NCI-H2196 (cell line): ENCODE results near the gene AFF3.
A peak's percentile ranks its signal among the peaks of the same experiment; 100 is the strongest.

Source experiments
- DNase-seq: peaks from one replicate; lab custom pipeline; 2025; ENCODE audit not compliant: unreplicated experiment; lab: John Stamatoyannopoulos, UW

The AFF3 gene

DNA sequence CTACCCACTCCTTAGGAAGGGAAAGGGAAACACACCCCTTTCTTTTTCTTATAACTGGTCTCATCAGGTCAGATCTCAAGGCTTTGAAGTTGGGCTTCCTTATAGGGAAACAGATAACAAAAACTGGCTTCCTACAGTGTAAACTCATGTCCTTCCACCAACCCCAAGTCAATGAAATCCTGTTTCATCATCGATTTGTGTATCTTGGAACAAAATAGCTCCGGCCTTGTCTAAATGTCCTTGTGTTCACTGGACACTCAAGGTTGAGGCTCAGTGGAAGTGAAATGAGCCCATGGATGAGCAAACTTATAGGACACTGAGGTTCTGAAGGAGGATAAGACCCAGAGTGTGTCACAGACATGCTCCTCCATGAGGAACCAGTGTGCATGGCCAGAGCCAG is 496.4 kb downstream of the AFF3 start:
- no peak for DNase-seq

DNA sequence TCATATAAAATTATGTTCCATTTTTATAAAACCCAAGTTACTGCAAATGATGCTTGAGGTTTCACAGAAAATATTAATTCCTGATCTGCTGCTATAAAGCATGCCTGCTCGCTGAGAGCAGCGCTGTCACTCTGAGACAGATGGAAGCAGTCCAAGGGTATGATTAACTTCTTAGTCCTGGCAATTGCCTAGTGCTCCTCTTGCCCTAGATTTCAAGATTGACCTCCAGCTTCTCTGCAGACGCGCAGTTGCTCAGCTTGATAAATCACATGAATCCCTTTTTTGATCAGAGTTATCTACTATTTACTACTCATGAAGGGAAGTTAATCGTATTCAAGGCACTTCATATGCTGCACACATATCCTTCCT is 498.0 kb downstream of the AFF3 start:
- DNase-seq, result no peak

DNA sequence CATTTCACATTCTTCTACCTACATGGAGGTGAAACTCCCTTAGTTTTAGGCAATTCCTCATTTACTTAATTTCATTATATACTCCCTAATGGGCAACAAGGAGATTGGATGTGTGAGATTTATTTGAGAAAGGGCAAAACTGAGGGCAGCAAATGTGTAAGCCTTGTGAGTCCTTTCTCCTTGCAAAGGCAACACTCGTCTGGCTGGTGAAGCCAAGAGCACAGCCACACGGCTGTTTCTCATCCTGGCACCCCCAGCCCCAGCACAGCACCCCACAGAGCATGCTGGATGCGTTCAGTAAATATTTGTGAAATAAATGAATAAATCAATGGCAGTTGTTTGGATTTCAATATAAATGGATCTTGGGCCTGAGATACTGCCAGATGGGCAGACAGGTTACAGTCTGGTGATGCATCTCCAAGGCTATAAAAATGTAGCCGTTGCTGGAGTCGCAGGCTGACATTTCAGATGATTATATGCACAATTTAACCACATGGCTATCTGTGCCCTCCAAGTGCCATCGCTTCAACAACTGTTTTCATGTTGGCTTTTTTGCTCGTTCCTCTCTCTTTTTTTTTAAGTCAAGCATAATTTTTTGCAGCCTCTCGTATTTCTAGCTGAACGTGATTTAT is 498.5 kb downstream of the AFF3 start:
- no peak for DNase-seq

DNA sequence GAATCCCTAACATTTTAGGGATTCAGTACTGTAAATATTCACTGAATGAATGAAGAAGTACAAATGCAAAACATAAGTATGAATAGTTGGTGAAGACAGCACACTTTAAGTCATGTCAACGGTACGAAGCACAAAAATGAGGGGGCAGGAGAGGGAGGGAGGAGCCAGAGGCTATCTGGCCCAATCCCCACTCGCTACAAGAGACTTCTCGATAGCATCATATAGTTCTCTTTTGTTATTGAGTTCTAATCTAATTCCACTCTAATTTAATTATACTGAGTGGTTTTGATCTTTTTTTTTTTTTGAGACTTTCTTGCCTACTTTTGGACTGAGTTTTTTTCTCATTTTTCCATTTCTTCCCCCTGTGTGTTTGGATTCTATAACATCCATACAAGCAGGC is 500.4 kb downstream of the AFF3 start:
- no peak for DNase-seq

DNA sequence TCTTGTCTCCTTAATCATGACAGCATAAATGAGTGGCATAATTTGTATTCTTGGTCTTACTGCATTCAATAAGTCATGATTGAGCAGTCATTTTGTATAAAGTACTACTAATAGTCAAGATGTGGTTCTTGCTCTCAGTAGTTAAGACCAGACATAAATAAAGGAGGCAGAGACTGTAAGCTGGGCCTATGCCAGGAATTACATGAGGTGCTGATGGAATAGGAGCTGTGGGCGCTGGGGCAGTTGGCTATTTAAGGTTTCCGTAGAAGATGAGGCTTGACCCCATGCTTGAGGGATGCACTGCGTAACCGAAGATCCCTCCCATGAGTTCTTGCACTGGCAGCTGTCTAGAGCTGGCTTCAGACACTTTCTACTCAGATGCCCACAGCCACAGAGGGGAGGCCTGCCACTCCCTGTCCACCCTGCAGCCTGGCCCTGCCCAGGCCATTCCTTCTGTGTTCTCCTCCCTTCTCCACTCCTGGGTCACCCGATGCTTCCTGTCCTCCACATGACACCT is 501.7 kb downstream of the AFF3 start:
- DNase-seq, result no peak

DNA sequence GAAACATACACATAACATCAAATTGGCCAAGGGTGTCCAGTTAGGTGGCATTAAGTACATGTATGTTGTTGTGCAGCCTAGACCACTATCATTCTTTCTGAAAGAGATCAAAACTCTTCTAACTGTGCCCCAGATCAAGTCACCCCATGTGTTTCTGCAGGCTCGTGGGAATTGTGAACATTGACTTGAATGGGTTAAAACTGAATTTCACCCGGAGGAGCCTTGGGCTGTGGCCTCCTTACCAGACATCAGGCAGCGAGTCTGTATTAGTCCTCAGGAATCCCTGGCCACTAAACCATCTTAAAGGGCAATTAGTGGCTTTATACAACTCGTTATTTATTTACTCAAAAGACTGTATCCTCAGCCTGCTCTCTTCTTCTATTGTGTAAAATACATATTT is 503.6 kb downstream of the AFF3 start:
- DNase-seq, result no peak

DNA sequence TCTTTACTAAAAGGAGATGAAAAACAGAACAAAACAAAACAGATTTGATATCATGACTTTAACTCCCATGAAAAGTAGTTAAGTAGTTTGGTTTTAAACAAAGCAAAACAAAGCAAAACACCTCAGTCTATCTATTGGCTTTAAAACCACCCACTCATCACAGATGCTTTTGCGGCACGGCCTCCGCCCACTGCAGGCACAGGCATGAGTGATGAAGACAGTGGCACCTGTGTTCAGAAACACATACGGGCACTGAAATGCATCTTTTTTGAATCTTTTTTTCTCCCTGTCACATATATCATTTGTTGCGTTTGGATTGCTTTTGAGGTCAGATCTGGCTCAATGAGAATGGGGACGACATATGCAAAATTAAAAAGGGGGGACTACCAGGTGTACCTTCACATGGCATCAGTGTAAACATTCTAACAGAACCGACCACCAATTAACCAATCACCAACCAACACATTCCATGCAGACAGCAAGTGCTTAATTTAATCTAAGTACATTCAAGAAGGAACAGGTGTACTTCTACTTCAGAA is 505.2 kb downstream of the AFF3 start:
- no peak for DNase-seq

DNA sequence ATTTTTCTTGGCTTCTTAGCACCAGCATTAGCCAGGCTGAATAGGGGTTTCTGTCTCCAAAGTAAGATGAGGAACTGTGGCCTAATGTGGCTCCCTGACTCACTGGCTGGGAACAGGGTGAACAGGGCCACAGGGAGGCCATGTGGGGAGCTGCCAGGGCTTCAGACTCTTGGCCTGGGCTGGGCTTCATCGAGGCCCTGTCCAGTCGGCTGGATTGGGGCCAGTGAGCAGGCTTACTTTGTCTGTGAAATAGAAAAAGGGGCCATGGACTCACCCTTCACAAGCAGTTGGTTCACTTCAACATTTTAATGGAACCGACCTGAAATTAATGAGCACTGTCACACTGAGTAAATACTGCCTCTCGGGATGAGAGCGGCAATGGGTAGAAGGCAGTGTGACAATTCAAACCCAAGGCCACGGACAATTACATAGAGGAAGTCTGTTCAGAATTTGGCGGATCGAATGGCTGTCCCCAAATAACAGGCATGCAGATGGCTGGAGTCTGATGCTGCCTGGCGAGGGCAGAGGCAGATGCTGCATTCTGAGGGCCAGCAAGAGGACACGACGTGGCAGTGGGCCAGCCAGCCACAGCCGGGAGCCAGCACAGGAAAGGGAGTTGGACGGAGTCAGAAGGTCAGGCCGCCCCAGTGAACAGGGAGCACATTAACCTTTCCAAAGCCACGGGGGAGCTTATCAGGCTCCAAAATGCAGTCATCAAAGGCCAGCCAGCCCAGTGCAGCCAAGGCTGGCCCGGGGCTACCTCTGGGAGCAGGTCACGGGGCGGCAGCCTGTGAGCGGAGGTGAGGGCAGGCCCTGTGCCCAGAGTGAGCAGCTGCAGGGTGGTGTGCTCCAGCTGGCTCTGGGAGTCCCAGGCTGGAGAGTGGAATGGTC is 506.0 kb downstream of the AFF3 start:
- DNase-seq, result peak; percentile 25

DNA sequence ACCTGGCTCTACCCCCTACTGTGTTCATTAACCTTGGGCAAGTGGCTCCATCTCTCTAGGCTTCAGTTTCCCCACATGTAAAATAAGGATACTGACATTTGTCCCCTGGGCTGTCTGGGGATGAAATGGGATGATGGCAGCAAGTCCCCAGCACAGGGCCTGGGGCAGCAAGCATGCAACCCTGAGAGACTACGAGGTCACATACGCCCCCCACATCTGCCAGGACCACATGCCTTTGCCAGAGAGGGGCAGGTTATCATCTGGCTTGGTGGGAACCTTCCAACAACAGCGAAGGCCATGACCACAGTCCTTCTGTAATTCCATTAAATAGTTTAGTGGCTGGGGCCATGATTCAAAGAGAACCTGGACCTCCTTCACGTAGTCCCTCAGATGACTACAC is 506.7 kb downstream of the AFF3 start:
- DNase-seq, result no peak

DNA sequence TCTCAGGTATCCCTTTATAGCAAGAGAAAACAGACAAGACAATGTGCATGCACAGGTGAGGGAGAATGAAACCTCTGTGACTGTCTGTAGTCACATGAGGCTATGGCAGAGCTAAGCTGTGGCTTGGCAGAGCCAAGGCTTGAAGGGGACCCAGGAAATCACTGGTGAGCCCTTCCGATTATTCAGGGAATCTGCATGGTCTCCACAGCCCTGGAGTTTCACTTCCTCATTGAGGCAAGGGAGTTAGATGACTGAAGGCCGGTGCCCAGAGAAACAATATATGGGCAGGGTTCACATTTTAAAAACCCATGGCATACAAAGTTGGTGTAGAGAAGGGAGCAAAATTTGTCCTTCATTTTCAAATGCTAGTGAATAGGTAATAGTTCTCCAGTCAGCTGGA is 508.2 kb downstream of the AFF3 start:
- DNase-seq, result no peak

DNA sequence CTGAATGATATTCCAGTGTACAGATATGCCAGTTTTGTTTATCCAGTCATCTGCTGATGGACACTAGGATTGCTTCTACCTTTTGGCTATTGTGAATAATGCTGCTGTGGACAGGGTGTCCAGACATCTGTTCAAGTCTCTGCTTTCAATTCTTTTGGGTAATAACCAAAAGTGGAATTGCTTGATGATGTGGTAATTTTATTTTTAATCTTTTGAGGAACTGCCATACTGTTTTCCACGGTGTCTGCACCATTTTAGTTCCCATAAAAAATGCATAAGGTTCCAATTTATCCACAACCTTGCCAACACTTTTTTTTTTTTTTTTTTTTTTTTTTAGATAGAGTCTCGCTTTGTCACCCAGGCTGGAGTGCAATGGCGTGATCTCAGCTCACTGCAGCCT is 510.7 kb downstream of the AFF3 start:
- DNase-seq, result no peak

DNA sequence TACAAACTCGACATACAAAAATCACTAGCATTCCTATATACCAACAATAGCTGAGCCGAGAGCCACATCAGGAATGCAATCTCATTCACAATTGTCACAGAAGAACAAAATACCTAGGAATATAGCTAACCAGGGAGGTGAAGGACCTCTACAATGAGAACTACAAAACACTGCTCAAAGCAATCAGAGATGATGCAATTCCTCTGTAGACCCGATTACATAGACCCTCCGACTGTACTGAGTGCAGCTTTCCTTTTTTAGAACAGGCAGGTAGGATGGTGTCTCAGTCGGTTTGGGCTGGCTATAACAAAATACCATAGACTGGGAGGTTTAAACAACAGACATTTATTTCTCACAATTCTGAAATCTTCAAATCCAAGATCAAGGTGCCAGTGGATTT is 513.1 kb downstream of the AFF3 start:
- no peak for DNase-seq

DNA sequence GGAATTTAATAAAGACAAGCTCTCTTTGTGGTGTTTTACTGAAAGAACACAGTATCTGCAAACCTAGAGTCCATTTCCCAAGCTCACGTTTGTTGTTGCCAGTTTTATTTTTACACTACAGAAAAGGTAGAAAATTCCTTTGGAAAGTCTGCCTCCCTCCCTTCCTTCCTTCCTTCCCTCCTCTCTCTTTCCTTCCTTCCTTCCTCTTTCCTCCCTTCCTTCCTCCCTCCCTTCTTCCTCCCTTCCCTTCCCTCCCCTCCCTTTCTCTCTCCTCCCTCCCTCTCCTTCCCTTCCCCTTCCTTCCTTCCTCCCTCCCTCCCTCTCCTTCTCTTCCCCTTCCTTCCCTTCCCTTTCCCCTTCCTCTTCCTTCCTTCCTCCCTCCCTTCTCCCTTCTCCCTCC is 516.2 kb downstream of the AFF3 start:
- no peak for DNase-seq

DNA sequence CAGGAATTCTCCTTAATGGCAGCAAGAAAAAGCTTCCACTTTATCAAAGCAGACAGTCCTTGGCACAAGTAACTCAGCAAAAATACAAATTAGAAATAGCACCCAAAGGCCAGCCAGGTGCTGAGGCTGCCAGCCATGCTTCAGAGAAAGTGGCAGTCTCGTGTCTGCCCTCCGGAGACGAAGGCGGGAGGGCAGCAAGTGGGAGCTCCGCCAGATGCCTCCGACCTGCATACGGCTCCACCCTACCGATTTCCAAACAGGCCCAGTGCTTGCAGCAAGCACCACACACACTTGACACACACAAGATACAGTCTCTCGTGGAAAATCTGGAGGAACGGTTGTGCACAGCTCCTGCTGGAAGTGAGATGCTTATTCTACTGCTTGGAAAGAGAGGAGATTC is 517.7 kb downstream of the AFF3 start:
- no peak for DNase-seq

DNA sequence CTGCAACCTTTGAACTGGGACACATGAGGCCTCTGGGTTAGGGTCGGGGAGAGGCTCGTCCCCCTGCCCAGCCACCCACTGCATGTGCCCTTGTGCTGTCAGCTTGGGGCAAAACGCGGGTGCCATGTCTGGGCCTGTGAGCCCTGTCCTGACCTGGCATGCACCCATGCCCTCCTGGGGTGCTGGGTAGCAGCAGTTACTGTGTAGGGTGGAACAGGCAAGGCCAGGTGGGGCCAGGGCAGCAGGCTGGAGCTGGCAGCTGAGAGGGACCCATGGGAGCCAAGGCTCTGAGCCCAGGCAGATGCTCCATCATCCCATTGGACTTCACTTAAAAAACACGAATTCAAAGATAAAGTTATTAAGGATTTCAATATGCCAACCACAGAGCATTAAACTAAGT is 518.8 kb downstream of the AFF3 start:
- no peak for DNase-seq

DNA sequence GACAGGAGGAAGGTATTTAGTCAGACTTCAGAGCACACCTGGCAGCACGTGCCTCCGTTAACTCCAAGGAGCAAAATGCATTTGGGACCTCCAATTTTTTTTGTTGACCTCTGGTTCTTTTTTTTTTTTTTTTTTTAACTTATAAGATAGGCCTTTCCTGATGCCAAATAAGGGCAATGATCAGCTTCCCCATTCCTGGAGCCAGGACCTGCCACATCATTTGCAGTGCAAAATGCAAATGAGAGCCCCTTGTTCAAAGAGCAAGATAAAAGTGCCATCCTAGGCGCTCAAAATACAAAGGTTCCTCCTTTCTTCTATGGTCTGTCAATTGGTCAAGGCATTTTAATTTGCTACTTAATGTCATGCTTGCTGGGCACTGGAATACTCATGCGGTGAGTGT is 519.4 kb downstream of the AFF3 start:
- DNase-seq, result no peak

DNA sequence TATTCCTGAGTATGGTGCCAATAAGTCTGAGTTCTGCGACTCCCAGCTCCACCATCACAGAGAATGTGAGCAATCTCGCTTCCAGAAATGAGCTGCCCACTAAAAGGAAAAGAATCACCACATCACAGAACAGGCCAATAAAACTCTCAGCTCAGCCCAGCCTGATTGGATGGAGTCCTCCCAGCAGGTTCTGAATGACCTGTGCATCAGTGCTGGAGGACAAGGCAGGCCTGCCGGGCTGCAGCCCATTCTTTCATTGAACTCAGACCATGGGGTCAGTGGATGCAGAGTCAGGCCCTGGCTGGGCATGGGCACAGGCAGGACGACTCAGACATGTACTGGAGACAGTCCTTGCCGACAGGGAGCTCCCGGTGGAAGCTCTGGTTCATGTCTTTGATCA is 519.9 kb downstream of the AFF3 start:
- no peak for DNase-seq

DNA sequence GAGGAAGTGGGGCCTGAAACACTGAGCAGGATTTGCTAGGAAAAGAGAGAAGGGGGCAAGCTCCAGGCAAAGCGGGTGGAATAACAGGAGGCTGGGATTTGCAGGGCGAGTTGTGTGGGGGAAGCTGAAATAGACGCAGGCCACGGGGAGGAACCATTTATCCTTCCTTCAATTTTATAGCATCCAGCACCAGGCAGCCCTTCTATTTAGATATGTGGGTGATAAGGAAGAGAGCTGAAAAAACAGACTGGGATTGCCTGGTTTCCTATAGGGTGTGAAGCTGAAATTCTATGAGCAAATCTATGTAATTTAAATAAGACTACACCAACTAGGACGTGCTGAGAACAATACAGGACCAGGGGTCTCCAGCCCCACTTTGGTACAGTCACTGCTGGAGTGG is 520.6 kb downstream of the AFF3 start:
- DNase-seq, result no peak

DNA sequence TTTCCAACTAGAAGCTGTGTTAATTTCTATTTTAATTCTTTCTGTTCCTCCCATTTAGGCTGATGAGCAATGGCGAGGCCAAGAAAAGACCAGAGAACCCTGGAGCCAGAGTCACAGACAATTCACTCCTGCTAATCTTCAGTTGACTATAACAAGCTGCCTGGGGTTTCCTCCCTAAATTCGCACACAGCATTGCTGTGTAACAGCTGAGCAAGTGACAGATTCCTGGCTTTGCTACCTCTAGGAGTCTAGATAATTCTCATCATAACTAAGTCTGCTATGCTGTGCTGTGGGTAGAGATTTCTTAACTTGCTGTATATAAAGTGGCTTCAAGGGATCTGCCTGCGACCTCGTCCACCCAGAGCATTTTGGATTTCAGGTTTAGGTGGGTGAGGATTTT is 521.3 kb downstream of the AFF3 start:
- no peak for DNase-seq

DNA sequence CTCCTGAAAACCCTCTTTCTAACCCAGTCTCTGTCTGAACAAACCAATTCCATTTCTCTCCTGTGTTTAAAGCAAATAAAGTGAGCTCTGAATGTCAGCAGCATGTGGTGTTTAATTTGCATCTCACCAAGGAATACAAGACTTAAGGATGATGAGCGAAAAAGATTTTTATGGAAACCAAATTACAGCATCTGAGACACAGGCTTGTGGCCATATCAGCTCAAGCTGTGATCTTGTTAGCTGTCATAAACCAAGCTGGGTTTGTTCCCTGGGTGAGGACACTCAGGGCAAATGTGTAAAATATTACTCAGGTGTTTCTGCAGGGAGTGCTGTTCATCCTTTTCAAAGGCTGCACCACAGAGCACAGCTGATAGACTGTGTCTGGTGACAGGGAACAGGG is 523.2 kb downstream of the AFF3 start:
- DNase-seq, result no peak

DNA sequence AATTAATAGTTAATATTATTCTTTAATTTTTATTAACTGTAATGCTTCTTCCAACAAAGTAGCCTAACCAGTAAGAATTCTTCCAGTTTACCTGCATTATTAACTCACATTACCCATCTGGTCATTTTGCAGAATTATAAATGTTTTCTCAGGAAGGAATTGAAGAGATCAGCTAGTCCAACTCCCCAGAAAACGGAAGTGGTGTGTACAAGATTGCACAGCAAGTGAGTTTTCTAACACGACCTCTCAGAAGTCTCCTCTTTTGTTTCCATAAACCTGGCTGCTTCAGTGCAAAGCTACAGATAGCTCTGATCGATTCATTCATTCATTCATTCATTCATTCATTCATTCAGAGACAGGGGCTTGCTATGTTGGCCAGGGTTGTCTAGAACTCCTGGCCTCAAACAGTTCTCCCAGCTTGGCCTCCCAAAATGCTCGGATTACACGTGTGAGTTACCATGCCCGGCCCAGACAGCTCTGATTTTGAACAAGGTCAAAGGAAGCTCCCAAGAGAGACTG is 523.8 kb downstream of the AFF3 start:
- no peak for DNase-seq

DNA sequence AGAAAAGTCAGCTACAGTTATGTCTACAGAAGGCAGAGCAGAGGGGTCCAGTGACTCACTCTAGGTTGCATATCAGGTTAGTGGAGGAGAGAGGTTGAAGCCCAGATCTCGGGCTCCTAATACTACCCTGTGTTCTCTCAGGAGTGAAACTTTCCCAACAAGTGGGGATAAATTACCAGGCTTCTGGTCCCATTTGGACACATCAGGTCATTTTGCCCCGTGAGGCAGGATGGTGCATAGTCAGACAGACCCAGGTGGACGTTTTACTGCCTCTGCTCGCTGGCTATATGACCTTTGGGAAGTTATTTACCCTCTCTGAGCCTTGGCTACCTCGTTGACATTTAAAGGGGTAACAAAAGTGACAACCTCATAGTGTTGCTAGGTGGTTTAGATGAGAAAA is 524.6 kb downstream of the AFF3 start:
- no peak for DNase-seq
